OCI-LY7 (cell line): ENCODE measurements around the gene PPRC1. TPM values are rescaled to one million over a fixed set of nuclear protein-coding genes. Genes with fewer than 3 reads are reported as not detected.

Experiments
- BruUV-seq: library from RNA; stranded (reverse); fragments of 400-500 nt; replicated peaks from 2 replicates; lab custom pipeline; 2021; lab: Mats Ljungman, UMichigan
- CTCF ChIA-PET: fragments of 300-600 bp; sonication (Branson Sonifier 250); formaldehyde crosslinking; loops from one replicate; lab custom pipeline; 2022; ENCODE audit warnings: antibody characterized with exemption; ENCODE audit not compliant: unreplicated experiment; lab: Charles Lee
- POLR2A ChIA-PET: fragments of 300-600 bp; sonication (Branson Sonifier 250); formaldehyde crosslinking; loops from one replicate; lab custom pipeline; 2022; ENCODE audit warnings: antibody characterized with exemption; lab: Charles Lee
- DNase-seq: peaks from one replicate; pipeline ENCODE4 v3.0.0-alpha.2; 2015; ENCODE audit warnings: low spot score
- H2AFZ ChIP-seq: fragments of 200-600 bp; sonication (generic), shearing (Covaris generic); 2 replicates; pipeline ENCODE4 v1.6.1; 2014; ENCODE audit warnings: mild to moderate bottlenecking, antibody characterized with exemption, low read length, moderate library complexity
- H3K27ac ChIP-seq: fragments of 200-600 bp; sonication (generic); 2 replicates; pipeline ENCODE4 v1.5.1; 2014; ENCODE audit warnings: mixed run types, low read depth, mild to moderate bottlenecking, moderate library complexity, low read length, inconsistent platforms; ENCODE audit not compliant: poor library complexity, severe bottlenecking
- H3K36me3 ChIP-seq: fragments of 200-600 bp; sonication (generic); 2 replicates; pipeline ENCODE4 v1.6.1; 2014; ENCODE audit warnings: mild to moderate bottlenecking, antibody characterized with exemption, low read length, moderate library complexity, mixed read lengths; ENCODE audit not compliant: insufficient read depth
- H3K4me1 ChIP-seq: fragments of 200-600 bp; sonication (generic); 2 replicates; pipeline ENCODE4 v1.5.1; 2014; ENCODE audit warnings: mild to moderate bottlenecking, low read length; ENCODE audit not compliant: insufficient read depth, poor library complexity, severe bottlenecking
- H3K4me2 ChIP-seq: fragments of 200-600 bp; sonication (generic); 2 replicates; pipeline ENCODE4 v1.6.1; 2014; ENCODE audit warnings: mild to moderate bottlenecking, low read length
- H3K4me3 ChIP-seq: fragments of 200-600 bp; sonication (generic); 2 replicates; pipeline ENCODE4 v1.5.1; 2014; ENCODE audit warnings: mild to moderate bottlenecking, low read depth, low read length; ENCODE audit not compliant: poor library complexity, severe bottlenecking
- H3K79me2 ChIP-seq: fragments of 200-600 bp; sonication (generic); 2 replicates; pipeline ENCODE4 v1.6.1; 2016; ENCODE audit warnings: low read depth, mild to moderate bottlenecking, low read length, moderate library complexity, mixed read lengths; ENCODE audit not compliant: insufficient read depth
- H3K9me2 ChIP-seq: fragments of 200-600 bp; sonication (generic); 2 replicates; pipeline ENCODE4 v1.6.1; 2016; ENCODE audit warnings: mild to moderate bottlenecking, low read length, mixed read lengths; ENCODE audit not compliant: insufficient read depth
- H3K9me3 ChIP-seq: fragments of 200-600 bp; sonication (generic); 2 replicates; pipeline ENCODE4 v1.6.1; 2014; ENCODE audit warnings: mild to moderate bottlenecking, mixed run types, low read length, mixed read lengths
- H4K20me1 ChIP-seq: fragments of 200-600 bp; sonication (generic); 2 replicates; pipeline ENCODE4 v1.6.1; 2014; ENCODE audit warnings: mild to moderate bottlenecking, antibody characterized with exemption, low read length, moderate library complexity, mixed read lengths; ENCODE audit not compliant: insufficient read depth
- EZH2phosphoT487 ChIP-seq: fragments of 200-600 bp; sonication (generic); IDR thresholded peaks from 2 replicates; pipeline ENCODE4 v1.6.1; 2018; ENCODE audit warnings: low read depth, borderline replicate concordance, mild to moderate bottlenecking, mixed run types, antibody characterized with exemption, low read length, moderate library complexity, mixed read lengths
- intact Hi-C: fragments of 100-400 bp; cut with micrococcal nuclease; formaldehyde crosslinking; loops from one replicate; pipeline ENCODE4 v1.10.0; 2022; ENCODE audit not compliant: unreplicated experiment
- total RNA-seq, 2 experiments: library from RNA; depleted of rRNA in 1 of 2; stranded (reverse); fragments of >200 nt in 1 of 2; shearing (Covaris generic) in 1 of 2; gene quantifications; 2 replicates each; pipeline ENCODE4 v1.2.3, GENCODE V29; 2014 to 2022
- TF ChIP-seq, protein P1 (sequence below): fragments of 200-600 bp; sonication (generic); conservative IDR thresholded peaks from 2 replicates; pipeline ENCODE4 v1.5.1; 2014; ENCODE audit warnings: mild to moderate bottlenecking, antibody characterized with exemption, low read length, moderate library complexity, mixed read lengths

PPRC1 gene
- total RNA-seq, 2 experiments from 2014 or later, result 47.1 to 77.2 TPM

DNA sequence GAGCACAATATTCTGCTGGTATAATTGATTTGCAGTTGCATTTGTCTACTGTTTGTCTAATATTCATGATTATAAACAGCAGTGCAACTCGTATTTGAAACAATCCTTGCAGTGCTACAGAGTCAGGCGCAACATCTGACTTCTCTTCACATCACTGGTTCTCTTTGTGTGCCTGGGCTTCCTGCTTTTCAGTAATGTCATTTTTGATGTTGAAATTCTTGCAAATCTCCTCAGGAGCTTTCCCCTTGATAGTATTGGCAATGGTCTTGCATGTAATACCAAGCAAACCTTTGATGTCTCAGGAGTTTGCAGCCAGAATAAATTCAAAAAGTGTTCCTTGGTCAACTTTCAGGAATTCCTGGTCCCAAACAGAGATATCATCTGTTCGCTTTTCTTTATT lies 47.5 kb upstream of the PPRC1 start:
- H3K9me2 ChIP-seq, result no peaks in the 10 kb centered on the region
- H3K36me3 ChIP-seq, result no peaks in the 10 kb centered on the region
- H3K4me2 ChIP-seq, result no peak overlapping the region
- no peaks in the 10 kb centered on the region for H3K79me2 ChIP-seq
- intact Hi-C loops, result no loop called here
- no peak for TF ChIP-seq EZH2phosphoT487
- TF ChIP-seq, protein P1, sequence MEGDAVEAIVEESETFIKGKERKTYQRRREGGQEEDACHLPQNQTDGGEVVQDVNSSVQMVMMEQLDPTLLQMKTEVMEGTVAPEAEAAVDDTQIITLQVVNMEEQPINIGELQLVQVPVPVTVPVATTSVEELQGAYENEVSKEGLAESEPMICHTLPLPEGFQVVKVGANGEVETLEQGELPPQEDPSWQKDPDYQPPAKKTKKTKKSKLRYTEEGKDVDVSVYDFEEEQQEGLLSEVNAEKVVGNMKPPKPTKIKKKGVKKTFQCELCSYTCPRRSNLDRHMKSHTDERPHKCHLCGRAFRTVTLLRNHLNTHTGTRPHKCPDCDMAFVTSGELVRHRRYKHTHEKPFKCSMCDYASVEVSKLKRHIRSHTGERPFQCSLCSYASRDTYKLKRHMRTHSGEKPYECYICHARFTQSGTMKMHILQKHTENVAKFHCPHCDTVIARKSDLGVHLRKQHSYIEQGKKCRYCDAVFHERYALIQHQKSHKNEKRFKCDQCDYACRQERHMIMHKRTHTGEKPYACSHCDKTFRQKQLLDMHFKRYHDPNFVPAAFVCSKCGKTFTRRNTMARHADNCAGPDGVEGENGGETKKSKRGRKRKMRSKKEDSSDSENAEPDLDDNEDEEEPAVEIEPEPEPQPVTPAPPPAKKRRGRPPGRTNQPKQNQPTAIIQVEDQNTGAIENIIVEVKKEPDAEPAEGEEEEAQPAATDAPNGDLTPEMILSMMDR, result no peak
- CTCF ChIA-PET, result no interaction called here
- peak; percentile 14 for DNase-seq
- no peaks in the 10 kb centered on the region for H3K9me3 ChIP-seq
- H3K4me1 ChIP-seq, result peaks cover 6% of the 10 kb centered on the region
- POLR2A ChIA-PET, result interaction anchor here (0.6 to 1.1 kb wide), 2 partner anchors 10 to 30 kb away, joined by 3 read pairs; no protein-coding TSS in a partner anchor
- no peak overlapping the region for H3K4me3 ChIP-seq
- H2AFZ ChIP-seq, result no peak overlapping the region
- no peak overlapping the region for H3K27ac ChIP-seq
- BruUV-seq, result no TSS peak
- H4K20me1 ChIP-seq, result no peaks in the 10 kb centered on the region

DNA sequence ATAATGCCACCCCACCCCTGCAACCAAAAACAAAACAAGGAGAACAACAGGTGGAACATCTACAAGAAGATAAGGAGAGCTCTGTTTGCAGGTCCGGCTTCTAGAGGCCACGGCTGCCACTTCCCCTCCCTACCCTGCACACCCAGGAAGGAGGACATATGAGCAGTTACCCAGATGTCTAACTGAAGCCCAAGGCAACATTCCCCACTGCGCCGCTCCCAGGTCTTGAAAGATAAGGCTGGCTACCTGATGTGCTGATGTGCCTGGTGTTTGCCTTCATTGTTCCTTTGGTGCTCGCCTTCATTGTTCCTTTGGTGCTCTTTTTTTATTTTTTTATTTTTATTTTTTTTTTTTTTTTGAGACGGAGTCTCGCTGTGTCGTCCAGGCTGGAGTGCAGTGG lies 46.6 kb upstream of the PPRC1 start:
- no peaks in the 10 kb centered on the region for H3K9me2 ChIP-seq
- no peaks in the 10 kb centered on the region for H3K79me2 ChIP-seq
- no peaks in the 10 kb centered on the region for H3K36me3 ChIP-seq
- H4K20me1 ChIP-seq, result no peaks in the 10 kb centered on the region
- DNase-seq, result no peak
- H3K4me2 ChIP-seq, result no peak overlapping the region
- BruUV-seq, result no TSS peak
- intact Hi-C loops, result no loop called here
- H2AFZ ChIP-seq, result no peak overlapping the region
- ChIA-PET CTCF (no interaction called here), POLR2A (no interaction called here)
- peaks cover 6% of the 10 kb centered on the region for H3K4me1 ChIP-seq
- no peak overlapping the region for H3K4me3 ChIP-seq
- no peak overlapping the region for H3K27ac ChIP-seq
- H3K9me3 ChIP-seq, result no peaks in the 10 kb centered on the region
- TF ChIP-seq, protein P1, result no peak
- TF ChIP-seq EZH2phosphoT487, result no peak

DNA sequence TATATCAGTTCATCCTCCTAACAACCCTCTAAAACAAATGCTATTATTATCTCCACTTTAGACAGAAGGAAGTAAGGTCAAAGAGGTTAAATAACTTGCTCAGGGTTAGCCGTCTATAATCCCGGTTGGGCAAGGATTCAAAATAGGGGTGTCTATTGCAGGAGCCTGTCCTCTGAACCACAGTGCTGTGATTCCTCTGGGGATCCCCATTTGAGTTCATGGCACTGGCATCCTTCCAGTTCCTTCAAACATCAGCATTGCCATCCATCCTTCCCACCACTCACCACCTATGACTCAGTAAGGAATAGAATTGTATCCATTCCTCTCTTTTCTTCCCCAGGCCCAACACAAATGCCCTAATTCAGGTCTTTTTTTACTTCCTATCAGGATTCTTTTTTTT lies 42.1 kb upstream of the PPRC1 start:
- no peaks in the 10 kb centered on the region for H3K9me2 ChIP-seq
- no peaks in the 10 kb centered on the region for H3K9me3 ChIP-seq
- ChIA-PET CTCF (no interaction called here), POLR2A (no interaction called here)
- H3K36me3 ChIP-seq, result no peaks in the 10 kb centered on the region
- H3K4me1 ChIP-seq, result no peaks in the 10 kb centered on the region
- H3K27ac ChIP-seq, result no peak overlapping the region
- no peaks in the 10 kb centered on the region for H4K20me1 ChIP-seq
- BruUV-seq, result no TSS peak
- H2AFZ ChIP-seq, result no peak overlapping the region
- DNase-seq, result no peak
- no peak overlapping the region for H3K4me2 ChIP-seq
- H3K4me3 ChIP-seq, result no peak overlapping the region
- H3K79me2 ChIP-seq, result no peaks in the 10 kb centered on the region
- TF ChIP-seq EZH2phosphoT487, result no peak
- TF ChIP-seq, protein P1, result no peak
- intact Hi-C loops, result no loop called here
